Thoracic aorta (tissue), 2 donors: Measurements from ENCODE around the gene PDE2A. TPM values are rescaled to one million over a fixed set of nuclear protein-coding genes. Genes with fewer than 3 reads are reported as not detected.

ENCODE experiments used
- ATAC-seq: fragments of 150-250 bp; one replicate; pipeline ENCODE4 v1.8.0; 2017; ENCODE audit warnings: low read depth; ENCODE audit not compliant: insufficient number of reproducible peaks, low FRiP score
- DNase-seq: peaks from one replicate; pipeline ENCODE4 v3.0.0-alpha.2; 2020; ENCODE audit warnings: low spot score
- H3K27ac ChIP-seq, 2 donors: fragments of 200-600 bp; sonication (generic); 1 replicate in 1 of 2; 2 replicates in 1 of 2; pipeline ENCODE4 v1.5.1; 2016; ENCODE audit warnings: mild to moderate bottlenecking in 2 of 2, moderate library complexity in 2 of 2
- H3K27me3 ChIP-seq: fragments of 200-600 bp; sonication (generic); replicated peaks from 2 replicates; pipeline ENCODE4 v1.6.0; 2016; ENCODE audit warnings: mild to moderate bottlenecking; ENCODE audit not compliant: insufficient read depth
- H3K36me3 ChIP-seq: fragments of 200-600 bp; sonication (generic); one replicate; pipeline ENCODE4 v1.5.1; 2016
- H3K4me1 ChIP-seq, 2 donors: fragments of 200-600 bp; sonication (generic); 1 replicate in 1 of 2; 2 replicates in 1 of 2; pipeline versions ENCODE4 v1.5.1 to v1.6.0; 2016; ENCODE audit warnings: low read depth in 2 of 2, mild to moderate bottlenecking in 1 of 2; ENCODE audit not compliant: control insufficient read depth in 1 of 2
- H3K4me3 ChIP-seq: fragments of 200-600 bp; sonication (generic); 2 replicates; pipeline ENCODE4 v1.5.1; 2016; ENCODE audit warnings: mild to moderate bottlenecking
- H3K9me3 ChIP-seq: fragments of 200-600 bp; sonication (generic); 2 replicates; pipeline ENCODE4 v1.5.1; 2016
- total RNA-seq, 2 donors: library from RNA; depleted of rRNA; stranded (reverse); fragments of >200 nt; gene quantifications; one replicate each; pipeline versions ENCODE4 v1.1.0 to v1.2.3, GENCODE V29; 2016
- TF ChIP-seq, protein P1 (sequence below): fragments of 200-600 bp; sonication (generic); IDR thresholded peaks from one replicate; pipeline ENCODE4 v1.5.1; 2019; ENCODE audit warnings: antibody characterized with exemption

Gene PDE2A
- total RNA-seq, 2 donors from 2014 or later = 28.1 to 37.1 TPM

DNA sequence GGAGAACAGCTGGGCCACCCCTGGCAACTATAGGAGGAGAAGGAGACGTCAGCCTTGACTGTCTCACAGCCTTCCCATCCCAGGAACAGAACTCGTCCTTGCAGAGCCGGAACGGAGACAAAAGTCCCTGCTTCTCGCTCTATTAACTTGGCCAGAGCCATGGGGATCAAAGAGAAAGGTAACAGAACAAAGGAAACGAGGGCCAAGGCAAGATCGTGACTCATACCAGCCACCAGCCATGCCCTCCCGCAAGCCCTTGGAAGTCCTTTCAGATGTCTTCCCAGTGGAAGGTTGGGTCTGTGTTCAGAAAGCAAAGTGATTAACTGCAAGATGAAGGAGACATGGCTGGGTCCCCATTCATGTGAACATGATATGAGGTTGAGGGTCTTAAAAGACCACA is 64.7 kb downstream of the PDE2A start:
- Histone ChIP-seq H3K4me1 (peaks cover 0 to 19% of the 10 kb centered on the region in 2 donors), H3K9me3 (no peaks in the 10 kb centered on the region), H3K27ac (no peak overlapping the region), H3K4me3 (no peak overlapping the region), H3K36me3 (no peaks in the 10 kb centered on the region), H3K27me3 (no peaks in the 10 kb centered on the region)
- DNase-seq = no peak
- no peak for ATAC-seq
- TF ChIP-seq, protein P1, sequence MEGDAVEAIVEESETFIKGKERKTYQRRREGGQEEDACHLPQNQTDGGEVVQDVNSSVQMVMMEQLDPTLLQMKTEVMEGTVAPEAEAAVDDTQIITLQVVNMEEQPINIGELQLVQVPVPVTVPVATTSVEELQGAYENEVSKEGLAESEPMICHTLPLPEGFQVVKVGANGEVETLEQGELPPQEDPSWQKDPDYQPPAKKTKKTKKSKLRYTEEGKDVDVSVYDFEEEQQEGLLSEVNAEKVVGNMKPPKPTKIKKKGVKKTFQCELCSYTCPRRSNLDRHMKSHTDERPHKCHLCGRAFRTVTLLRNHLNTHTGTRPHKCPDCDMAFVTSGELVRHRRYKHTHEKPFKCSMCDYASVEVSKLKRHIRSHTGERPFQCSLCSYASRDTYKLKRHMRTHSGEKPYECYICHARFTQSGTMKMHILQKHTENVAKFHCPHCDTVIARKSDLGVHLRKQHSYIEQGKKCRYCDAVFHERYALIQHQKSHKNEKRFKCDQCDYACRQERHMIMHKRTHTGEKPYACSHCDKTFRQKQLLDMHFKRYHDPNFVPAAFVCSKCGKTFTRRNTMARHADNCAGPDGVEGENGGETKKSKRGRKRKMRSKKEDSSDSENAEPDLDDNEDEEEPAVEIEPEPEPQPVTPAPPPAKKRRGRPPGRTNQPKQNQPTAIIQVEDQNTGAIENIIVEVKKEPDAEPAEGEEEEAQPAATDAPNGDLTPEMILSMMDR = no peak

DNA sequence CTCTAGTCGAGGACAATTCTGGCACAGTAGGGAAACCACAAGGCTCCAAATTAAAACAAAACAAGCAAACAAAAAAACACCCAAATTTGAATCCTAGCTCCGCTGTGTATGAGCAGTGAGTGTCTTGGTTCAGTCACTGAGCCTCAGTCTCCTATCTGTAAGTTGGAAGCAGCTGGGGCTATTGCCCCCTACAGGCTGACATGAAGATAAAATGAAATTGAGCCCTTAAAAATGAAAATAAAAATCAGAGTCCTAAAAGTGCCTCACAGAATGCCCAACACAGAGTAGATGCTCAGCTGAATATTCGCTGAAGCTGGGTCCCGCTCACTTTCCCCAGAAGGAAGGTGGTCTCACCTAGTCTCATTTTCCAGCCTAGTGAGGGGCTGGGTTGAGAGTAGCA is 65.2 kb downstream of the PDE2A start:
- peak; percentile 21 for ATAC-seq
- no peak overlapping the region for H3K4me3 ChIP-seq
- H3K27ac ChIP-seq = no peak overlapping the region
- H3K36me3 ChIP-seq = no peaks in the 10 kb centered on the region
- no peak for DNase-seq
- H3K9me3 ChIP-seq = no peaks in the 10 kb centered on the region
- H3K27me3 ChIP-seq = no peaks in the 10 kb centered on the region
- H3K4me1 ChIP-seq = peaks cover 0 to 19% of the 10 kb centered on the region in 2 donors
- TF ChIP-seq, protein P1 = no peak

DNA sequence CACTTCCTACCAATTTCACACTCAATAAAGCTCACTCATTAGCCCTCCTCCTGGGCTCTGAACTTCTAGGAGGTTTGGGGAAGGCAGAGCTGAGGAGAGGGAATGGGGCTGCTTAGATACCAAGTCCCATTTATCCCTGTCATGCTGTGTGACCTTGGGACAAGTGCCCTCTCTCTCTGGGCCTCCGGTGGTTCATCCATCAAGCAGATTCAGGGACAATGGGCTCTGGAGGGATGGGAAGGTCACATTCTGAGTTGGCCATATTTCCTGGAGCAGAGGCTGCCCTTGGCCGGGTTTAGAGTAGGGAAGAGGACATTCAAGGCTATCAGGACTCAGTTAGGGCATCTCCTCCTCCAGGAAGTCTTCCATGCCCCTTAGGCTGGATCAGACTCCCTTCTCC is 66.7 kb downstream of the PDE2A start:
- no peak overlapping the region for H3K4me3 ChIP-seq
- H3K27ac ChIP-seq = no peak overlapping the region
- no peak for ATAC-seq
- TF ChIP-seq, protein P1 = no peak
- DNase-seq = no peak
- peaks cover 0 to 19% of the 10 kb centered on the region in 2 donors for H3K4me1 ChIP-seq
- no peaks in the 10 kb centered on the region for H3K36me3 ChIP-seq
- no peaks in the 10 kb centered on the region for H3K9me3 ChIP-seq
- no peaks in the 10 kb centered on the region for H3K27me3 ChIP-seq

DNA sequence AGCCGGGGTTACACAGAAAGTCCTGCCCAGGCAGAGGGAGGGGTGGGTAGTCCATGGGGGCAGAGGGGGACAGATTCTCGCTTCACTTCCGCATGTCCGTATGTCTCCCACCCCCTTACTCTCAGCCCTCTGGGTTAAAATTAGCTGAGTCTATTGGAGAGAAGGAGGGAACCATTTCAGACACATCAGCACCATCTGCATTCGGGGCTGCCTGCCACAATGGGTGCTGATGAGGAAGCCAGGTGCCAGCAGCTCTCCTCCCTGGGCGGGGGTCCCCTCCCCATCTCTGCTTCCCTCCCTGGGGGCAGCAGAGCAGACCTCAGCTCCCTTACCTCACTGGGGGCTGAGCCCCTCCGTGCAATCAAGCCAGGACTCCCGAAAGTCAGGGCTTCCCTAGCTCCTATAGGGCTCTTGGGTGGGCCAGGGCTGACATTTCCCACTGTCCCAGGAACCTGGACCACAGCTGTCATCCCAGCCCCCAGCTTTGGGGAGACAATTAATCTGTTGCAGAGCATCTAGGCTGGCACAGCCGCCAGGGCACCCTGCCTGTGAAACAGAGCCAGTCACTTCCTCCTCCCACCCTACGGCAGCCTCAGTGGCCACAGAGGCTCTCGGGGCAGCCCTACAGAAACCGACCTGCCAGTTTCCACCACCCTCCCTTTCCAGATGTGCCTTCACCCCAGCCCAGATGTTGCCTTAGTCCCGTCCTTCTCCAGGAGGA is 67.3 kb downstream of the PDE2A start:
- H3K27ac ChIP-seq = no peak overlapping the region
- ATAC-seq (no peak), DNase-seq (no peak)
- H3K27me3 ChIP-seq = no peaks in the 10 kb centered on the region
- H3K9me3 ChIP-seq = no peaks in the 10 kb centered on the region
- TF ChIP-seq, protein P1 = no peak
- no peaks in the 10 kb centered on the region for H3K36me3 ChIP-seq
- H3K4me3 ChIP-seq = no peak overlapping the region
- peaks cover 0 to 19% of the 10 kb centered on the region in 2 donors for H3K4me1 ChIP-seq

DNA sequence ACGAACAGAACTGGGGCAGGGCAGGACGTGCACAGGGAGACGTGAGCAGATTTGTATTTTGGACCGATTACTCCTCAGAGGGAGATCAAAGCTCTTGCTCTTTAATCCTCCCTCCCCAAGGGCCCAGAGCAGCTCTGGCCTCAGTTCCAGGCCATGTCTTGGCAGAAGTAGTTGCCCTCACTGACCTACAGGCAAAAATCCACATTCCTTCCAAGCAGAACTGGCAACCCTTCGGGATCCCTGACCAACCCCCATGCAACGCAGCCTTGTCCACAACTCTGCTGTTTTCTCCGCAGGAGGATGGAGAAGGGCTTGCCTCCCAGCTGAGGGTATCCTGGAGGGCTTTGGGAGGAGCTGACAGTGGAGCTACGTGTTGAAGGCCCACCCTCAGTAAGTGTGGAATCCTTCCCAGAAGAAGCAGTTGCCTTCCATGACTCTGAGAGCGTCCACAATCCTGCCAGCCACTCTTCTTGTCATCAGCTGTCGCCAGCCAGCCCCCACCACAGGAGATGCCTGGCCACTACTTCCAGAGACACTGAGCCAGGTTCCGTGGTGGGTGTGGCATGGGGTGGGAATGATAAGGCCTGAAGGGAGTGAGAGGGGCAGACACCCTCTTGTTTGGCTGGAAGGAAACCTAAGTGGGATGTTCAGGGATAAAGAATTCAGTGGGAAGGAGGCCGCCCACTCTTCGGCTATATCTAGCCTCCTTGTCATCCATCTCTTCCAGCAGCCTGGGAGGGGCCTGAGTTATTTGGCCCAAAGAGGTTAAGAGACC is 68.1 kb downstream of the PDE2A start:
- Histone ChIP-seq H3K27me3 (no peaks in the 10 kb centered on the region), H3K4me3 (no peak overlapping the region), H3K9me3 (no peaks in the 10 kb centered on the region), H3K36me3 (no peaks in the 10 kb centered on the region), H3K27ac (no peak overlapping the region), H3K4me1 (peaks cover 0 to 19% of the 10 kb centered on the region in 2 donors)
- DNase-seq (no peak), ATAC-seq (no peak)
- TF ChIP-seq, protein P1 = no peak
